HepG2 (cell line): ENCODE data around the gene MBTD1. TPM values are rescaled to one million over a fixed set of nuclear protein-coding genes. Genes with fewer than 3 reads are reported as not detected.

Experiments
- ATAC-seq: fragments of 200-7000 bp; cut with Tn5 transposase; 3 replicates; pipeline ENCODE4 v1.9.1; 2020; ENCODE audit warnings: mild to moderate bottlenecking, moderate library complexity
- BruUV-seq: library from RNA; stranded (reverse); fragments of 400-500 nt; replicated peaks from 2 replicates; lab custom pipeline; 2021; lab: Mats Ljungman, UMichigan
- CTCF ChIA-PET: fragments of 300-600 bp; formaldehyde crosslinking; extraction: SDS; loops from one replicate; lab custom pipeline; 2021; ENCODE audit warnings: low total read pairs, inconsistent platforms, low intra/inter-chr PET ratio; lab: Yijun Ruan, JAX
- POLR2A ChIA-PET: fragments of 350-600 bp; sonication (Branson Sonifier 250); formaldehyde crosslinking; loops from one replicate; lab custom pipeline; 2020; ENCODE audit warnings: antibody characterized with exemption, inconsistent platforms; lab: Yijun Ruan, JAX
- DNase-seq: peaks from one replicate; pipeline ENCODE4 v3.0.0-alpha.2; 2015; ENCODE audit warnings: low spot score
- FAIRE-seq: peaks from 3 replicates; lab custom pipeline; 2011; peaks lifted over from hg19 to GRCh38; lab: Jason Lieb, UNC
- H2AFZ ChIP-seq: one replicate; pipeline ENCODE4 v1.6.1; 2011; ENCODE audit warnings: low read length, inconsistent platforms
- H3K27ac ChIP-seq: fragments of 300-600 bp; 3 replicates; pipeline ENCODE4 v1.8.0; 2011; ENCODE audit warnings: mixed run types, mild to moderate bottlenecking, mixed read lengths, low read length, inconsistent platforms; ENCODE audit not compliant: insufficient read depth; ENCODE audit errors: extremely low read length
- H3K27me3 ChIP-seq, 2 experiments: fragments of 200-600 bp in 1 of 2; 2 replicates in 1 of 2; 3 replicates in 1 of 2; pipeline versions ENCODE4 v1.6.0 to v1.8.0; 2011; ENCODE audit warnings: low read length in 2 of 2, mild to moderate bottlenecking in 2 of 2, moderate library complexity in 2 of 2, inconsistent platforms in 1 of 2; ENCODE audit not compliant: insufficient read depth in 2 of 2, control insufficient read depth in 1 of 2
- H3K36me3 ChIP-seq, 2 experiments: fragments of 200-600 bp in 1 of 2; replicated peaks in 1 of 2; 2 replicates in 1 of 2; 3 replicates in 1 of 2; pipeline versions ENCODE4 v1.5.1 to v1.8.0; 2011; ENCODE audit warnings: low read length in 2 of 2, inconsistent platforms in 1 of 2; ENCODE audit not compliant: insufficient read depth in 2 of 2, control insufficient read depth in 1 of 2
- H3K4me1 ChIP-seq: 2 replicates; pipeline ENCODE4 v1.5.1; 2012; ENCODE audit warnings: low read length, inconsistent platforms; ENCODE audit not compliant: insufficient read depth
- H3K4me2 ChIP-seq: 2 replicates; pipeline ENCODE4 v1.6.0; 2011; ENCODE audit warnings: low read depth, low read length, inconsistent platforms
- H3K4me3 ChIP-seq, 3 experiments: fragments of 200-600 bp in 1 of 3; sonication (generic), shearing (Covaris generic) in 1 of 3; replicated peaks in 1 of 3; 2 replicates each; pipeline ENCODE4 v1.5.1; 2011 to 2016; ENCODE audit warnings: low read length in 3 of 3, inconsistent platforms in 2 of 3, low read depth in 2 of 3, mild to moderate bottlenecking in 2 of 3, control low read depth in 1 of 3, mixed read lengths in 1 of 3; ENCODE audit not compliant: insufficient read depth in 1 of 3
- H3K79me2 ChIP-seq: one replicate; pipeline ENCODE4 v1.6.1; 2011; ENCODE audit warnings: low read length, inconsistent platforms; ENCODE audit not compliant: insufficient read depth
- H3K9ac ChIP-seq: 2 replicates; pipeline ENCODE4 v1.6.0; 2011; ENCODE audit warnings: mild to moderate bottlenecking, low read depth, low read length, inconsistent platforms; ENCODE audit not compliant: insufficient read depth
- H3K9me3 ChIP-seq: 2 replicates; pipeline ENCODE4 v1.5.1; 2012; ENCODE audit warnings: mild to moderate bottlenecking, low read length
- H4K20me1 ChIP-seq: 2 replicates; pipeline ENCODE4 v1.6.0; 2011; ENCODE audit warnings: inconsistent platforms, mild to moderate bottlenecking, low read length, moderate library complexity; ENCODE audit not compliant: insufficient read depth
- ASH2L ChIP-seq: fragments of 300-600, 200-600 bp; sonication (generic); IDR thresholded peaks from 2 replicates; pipeline ENCODE4 v1.7.0; 2017; ENCODE audit warnings: low read depth, mild to moderate bottlenecking, moderate library complexity, mixed read lengths, low read length; ENCODE audit not compliant: insufficient read length
- CEBPZ ChIP-seq: IDR thresholded peaks from 2 replicates; pipeline ENCODE4 v1.6.1; 2012; ENCODE audit warnings: low read length, improper control_type of control experiment
- GATA4 ChIP-seq: sonication (generic); IDR thresholded peaks from 2 replicates; pipeline ENCODE4 v1.6.1; 2016; ENCODE audit warnings: antibody characterized with exemption, low read depth, borderline replicate concordance
- JUNB ChIP-seq: sonication (generic); formaldehyde crosslinking; IDR thresholded peaks from 2 replicates; pipeline ENCODE4 v1.8.0; 2022; ENCODE audit warnings: missing genetic modification reagents, mild to moderate bottlenecking, borderline replicate concordance
- JUND ChIP-seq: sonication (generic); formaldehyde crosslinking; IDR thresholded peaks from 2 replicates; pipeline ENCODE4 v1.8.0; 2022; ENCODE audit warnings: mild to moderate bottlenecking, missing genetic modification reagents
- KLF13 ChIP-seq: sonication (generic); formaldehyde crosslinking; IDR thresholded peaks from 2 replicates; pipeline ENCODE4 v1.4.0; 2020; ENCODE audit warnings: mild to moderate bottlenecking, missing genetic modification reagents
- LCORL ChIP-seq, 2 experiments: fragments of 450-650 bp in 1 of 2; sonication (generic) in 1 of 2; formaldehyde crosslinking in 1 of 2; IDR thresholded peaks; 2 replicates each; pipeline versions ENCODE4 v1.5.0 to v1.6.1; 2017 to 2020; ENCODE audit warnings: antibody characterized with exemption in 1 of 2, missing genetic modification reagents in 1 of 2
- SIX4 ChIP-seq: sonication (generic); formaldehyde crosslinking; IDR thresholded peaks from 2 replicates; pipeline ENCODE4 v1.4.0; 2020; ENCODE audit warnings: missing genetic modification reagents
- ZFP41 ChIP-seq: sonication (generic); formaldehyde crosslinking; IDR thresholded peaks from 2 replicates; pipeline ENCODE4 v1.4.0; 2020; ENCODE audit warnings: mild to moderate bottlenecking, missing genetic modification reagents, borderline replicate concordance
- ZNF143 ChIP-seq: sonication (generic); formaldehyde crosslinking; IDR thresholded peaks from 2 replicates; pipeline ENCODE4 v1.4.0; 2020; ENCODE audit warnings: missing genetic modification reagents
- WGBS: methylation state at CpG from one replicate; pipeline ENCODE4 v1.1.6; 2017; ENCODE audit warnings: low lambda C conversion rate; 5-methylcytosine and 5-hydroxymethylcytosine counted together
- in situ Hi-C: cut with HindIII; loops from 2 replicates; pipeline ENCODE4 v1.10.0; 2017; ENCODE audit warnings: low pct_unique_long_range_greater_than_20kb; ENCODE audit not compliant: extremely low pct_ligation_motif_present
- intact Hi-C: fragments of 100-400 bp; cut with micrococcal nuclease; formaldehyde crosslinking; loops from one replicate; pipeline ENCODE4 v1.10.0; 2022; ENCODE audit not compliant: unreplicated experiment
- polyA plus RNA-seq, 8 experiments: library from polyadenylated mRNA; depleted of rRNA in 3 of 8; stranded (reverse) in 7 of 8; unstranded in 1 of 8; fragments of >200 nt; fragmentation: Illumina TruSeq in 4 of 8; extraction: Trizol in 4 of 8; gene quantifications; 2 replicates each; pipeline versions ENCODE4 v1.2.1 to v1.2.3, GENCODE V29; 2011 to 2016; ENCODE audit warnings: low read depth in 4 of 8, missing spikeins in 1 of 8, mixed read lengths in 1 of 8; ENCODE audit not compliant: insufficient read depth in 1 of 8
- total RNA-seq, 5 experiments: library from RNA; depleted of rRNA; stranded (reverse); fragments of >200 nt; fragmentation: Illumina TruSeq; extraction: Trizol; gene quantifications; 2 replicates each; pipeline ENCODE4 v1.2.3, GENCODE V29; 2016; ENCODE audit warnings: low read depth in 1 of 5
- TF ChIP-seq, protein P1 (sequence below): sonication (generic); formaldehyde crosslinking; IDR thresholded peaks from 2 replicates; pipeline ENCODE4 v1.4.0; 2020; ENCODE audit warnings: missing genetic modification reagents
- TF ChIP-seq, protein P2 (sequence below): sonication (generic); formaldehyde crosslinking; IDR thresholded peaks from 2 replicates; pipeline ENCODE4 v1.4.0; 2020; ENCODE audit warnings: mild to moderate bottlenecking, missing genetic modification reagents, borderline replicate concordance

MBTD1 gene
- total and polyA plus RNA-seq, 2 of the 13 experiments (the other 11 are each of a cell fraction or from before 2014, with no cell fraction given) = 20.9 TPM

GRCh38 chr17:51238255-51238887 is 21.5 kb downstream of the MBTD1 start:
- in situ Hi-C loops = no loop called here
- WGBS = 98% methylated on average over 6 of the region's 6 CpGs

GRCh38 chr17:51234162-51234561 is 25.7 kb downstream of the MBTD1 start:
- intact Hi-C loops = no loop called here
- no peaks in the 10 kb centered on the region for H3K4me1 ChIP-seq
- DNase-seq (no peak), ATAC-seq (no peak), FAIRE-seq (no peak)
- H4K20me1 ChIP-seq = peaks cover 22% of the 10 kb centered on the region
- H3K79me2 ChIP-seq = peaks cover 75% of the 10 kb centered on the region
- no peaks in the 10 kb centered on the region for H3K9me3 ChIP-seq
- BruUV-seq = no TSS peak
- peaks cover 6 to 10% of the 10 kb centered on the region in 2 experiments; a peak in 3 of 5 replicates for H3K36me3 ChIP-seq
- no peaks in the 10 kb centered on the region for H3K27me3 ChIP-seq
- WGBS = 81% methylated on average over 6 of the region's 6 CpGs
- H3K4me2 ChIP-seq = no peak overlapping the region
- no peak overlapping the region for H3K27ac ChIP-seq
- ChIA-PET POLR2A (no interaction called here), CTCF (no interaction called here)
- no peak overlapping the region for H2AFZ ChIP-seq
- no peak overlapping the region for H3K4me3 ChIP-seq
- H3K9ac ChIP-seq = no peak overlapping the region
- in situ Hi-C loops = no loop called here
- no peak for TF ChIP-seq KLF13 (CRISPR knock-in tag)
- TF ChIP-seq, protein P1, sequence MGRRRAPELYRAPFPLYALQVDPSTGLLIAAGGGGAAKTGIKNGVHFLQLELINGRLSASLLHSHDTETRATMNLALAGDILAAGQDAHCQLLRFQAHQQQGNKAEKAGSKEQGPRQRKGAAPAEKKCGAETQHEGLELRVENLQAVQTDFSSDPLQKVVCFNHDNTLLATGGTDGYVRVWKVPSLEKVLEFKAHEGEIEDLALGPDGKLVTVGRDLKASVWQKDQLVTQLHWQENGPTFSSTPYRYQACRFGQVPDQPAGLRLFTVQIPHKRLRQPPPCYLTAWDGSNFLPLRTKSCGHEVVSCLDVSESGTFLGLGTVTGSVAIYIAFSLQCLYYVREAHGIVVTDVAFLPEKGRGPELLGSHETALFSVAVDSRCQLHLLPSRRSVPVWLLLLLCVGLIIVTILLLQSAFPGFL (CRISPR knock-in tag) = no peak
- TF ChIP-seq CEBPZ = no peak
- TF ChIP-seq ZNF143 = no peak
- TF ChIP-seq ZFP41 (CRISPR knock-in tag) = no peak
- no peak for TF ChIP-seq ASH2L
- TF ChIP-seq JUND (CRISPR knock-in tag) = no peak
- TF ChIP-seq SIX4 (CRISPR knock-in tag) = no peak

More at GRCh38 chr17:51238255-51238887, 21.5 kb downstream of the MBTD1 start:
- peaks cover 3 to 4% of the 10 kb centered on the region in 2 experiments; a peak in 4 of 5 replicates for H3K36me3 ChIP-seq
- FAIRE-seq (no peak), ATAC-seq (no peak), DNase-seq (no peak)
- H3K4me3 ChIP-seq = no peak overlapping the region
- no peak overlapping the region for H3K27ac ChIP-seq
- no peaks in the 10 kb centered on the region for H3K9me3 ChIP-seq
- H3K79me2 ChIP-seq = peaks cover 55% of the 10 kb centered on the region
- ChIA-PET CTCF (no interaction called here), POLR2A (no interaction called here)
- no peaks in the 10 kb centered on the region for H3K27me3 ChIP-seq
- H3K4me2 ChIP-seq = no peak overlapping the region
- no peak overlapping the region for H3K9ac ChIP-seq
- no peak overlapping the region for H2AFZ ChIP-seq
- TF ChIP-seq, protein P2, sequence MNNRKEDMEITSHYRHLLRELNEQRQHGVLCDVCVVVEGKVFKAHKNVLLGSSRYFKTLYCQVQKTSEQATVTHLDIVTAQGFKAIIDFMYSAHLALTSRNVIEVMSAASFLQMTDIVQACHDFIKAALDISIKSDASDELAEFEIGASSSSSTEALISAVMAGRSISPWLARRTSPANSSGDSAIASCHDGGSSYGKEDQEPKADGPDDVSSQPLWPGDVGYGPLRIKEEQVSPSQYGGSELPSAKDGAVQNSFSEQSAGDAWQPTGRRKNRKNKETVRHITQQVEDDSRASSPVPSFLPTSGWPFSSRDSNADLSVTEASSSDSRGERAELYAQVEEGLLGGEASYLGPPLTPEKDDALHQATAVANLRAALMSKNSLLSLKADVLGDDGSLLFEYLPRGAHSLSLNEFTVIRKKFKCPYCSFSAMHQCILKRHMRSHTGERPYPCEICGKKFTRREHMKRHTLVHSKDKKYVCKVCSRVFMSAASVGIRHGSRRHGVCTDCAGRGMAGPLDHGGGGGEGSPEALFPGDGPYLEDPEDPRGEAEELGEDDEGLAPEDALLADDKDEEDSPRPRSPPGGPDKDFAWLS (CRISPR knock-in tag) = no peak
- TF ChIP-seq GATA4 (no peak), LCORL (IDR thresholded peaks at IDR 0.05) (no peak), LCORL (CRISPR knock-in tag; IDR thresholded peaks at IDR 0.05) (no peak), JUNB (no peak)
- 0 out of 2 replicates have a peak, but pooled peaks cover 8% of the 10 kb centered on the region for H4K20me1 ChIP-seq
- intact Hi-C loops = no loop called here
- peaks cover 9% of the 10 kb centered on the region for H3K4me1 ChIP-seq
- no TSS peak for BruUV-seq
